ENCODE data around the gene OLA1.

The OLA1 gene

GRCh38 chr2:174174741-174175140, 73.6 kb downstream of the OLA1 start:
- no peak for DNase-seq

DNA sequence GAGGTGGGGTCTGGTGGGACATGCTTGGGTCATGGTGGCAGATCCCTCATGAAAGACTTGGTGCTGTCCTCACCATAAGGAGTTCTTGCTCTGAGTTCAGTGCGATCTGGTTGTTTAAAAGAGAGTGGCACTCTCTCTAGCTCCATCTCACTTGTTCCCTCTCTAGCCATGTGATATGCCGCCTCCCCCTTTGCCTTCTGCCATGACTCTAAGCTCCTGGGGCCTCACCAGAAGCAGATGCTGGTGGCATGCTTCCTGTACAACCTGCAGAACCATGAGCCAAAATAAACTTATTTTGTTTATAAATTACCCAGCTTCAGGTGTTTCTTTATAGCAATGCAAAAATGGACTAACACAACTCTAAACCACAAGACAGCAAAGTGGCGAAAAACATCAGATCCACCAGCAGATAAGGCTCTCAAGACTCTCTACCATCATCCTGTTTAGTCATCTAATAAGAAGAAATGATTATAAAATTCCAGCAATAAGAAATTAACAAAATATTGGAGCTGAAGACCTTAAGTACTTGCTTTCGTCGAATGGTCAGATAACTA, 75.5 kb downstream of the OLA1 start:
- no peak for DNase-seq

- no peak for DNase-seq
Measured at GRCh38 chr2:174171686-174172445, 76.5 kb downstream of the OLA1 start.

- no peak for DNase-seq
Measured at GRCh38 chr2:174169372-174169771, 79.0 kb downstream of the OLA1 start.

DNA sequence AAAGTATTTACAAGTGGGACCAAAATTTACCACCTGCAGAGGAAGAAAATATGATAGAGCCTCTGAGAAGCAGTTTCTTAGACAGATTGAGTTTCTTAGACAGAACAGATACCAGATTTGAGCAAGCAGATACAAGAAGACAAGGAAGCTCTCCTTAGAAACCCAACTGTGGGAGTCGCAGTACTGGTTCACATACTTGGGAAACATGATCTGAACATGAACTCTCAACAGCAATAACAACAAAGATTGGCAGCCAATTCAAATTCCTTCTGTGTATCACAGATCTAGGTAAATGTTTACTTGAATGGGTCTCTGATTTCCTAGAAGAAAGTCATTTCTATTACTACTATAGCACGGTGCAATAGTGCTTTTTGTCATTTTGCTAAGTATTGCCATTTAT, 82.1 kb downstream of the OLA1 start:
- no peak for DNase-seq

- no peak for DNase-seq
Measured at GRCh38 chr2:174161490-174161889, 86.8 kb downstream of the OLA1 start.

- DNase-seq: no peak
Measured at GRCh38 chr2:174158003-174158402, 90.3 kb downstream of the OLA1 start.

GRCh38 chr2:174157053-174157452, 91.3 kb downstream of the OLA1 start:
- DNase-seq: no peak

DNA sequence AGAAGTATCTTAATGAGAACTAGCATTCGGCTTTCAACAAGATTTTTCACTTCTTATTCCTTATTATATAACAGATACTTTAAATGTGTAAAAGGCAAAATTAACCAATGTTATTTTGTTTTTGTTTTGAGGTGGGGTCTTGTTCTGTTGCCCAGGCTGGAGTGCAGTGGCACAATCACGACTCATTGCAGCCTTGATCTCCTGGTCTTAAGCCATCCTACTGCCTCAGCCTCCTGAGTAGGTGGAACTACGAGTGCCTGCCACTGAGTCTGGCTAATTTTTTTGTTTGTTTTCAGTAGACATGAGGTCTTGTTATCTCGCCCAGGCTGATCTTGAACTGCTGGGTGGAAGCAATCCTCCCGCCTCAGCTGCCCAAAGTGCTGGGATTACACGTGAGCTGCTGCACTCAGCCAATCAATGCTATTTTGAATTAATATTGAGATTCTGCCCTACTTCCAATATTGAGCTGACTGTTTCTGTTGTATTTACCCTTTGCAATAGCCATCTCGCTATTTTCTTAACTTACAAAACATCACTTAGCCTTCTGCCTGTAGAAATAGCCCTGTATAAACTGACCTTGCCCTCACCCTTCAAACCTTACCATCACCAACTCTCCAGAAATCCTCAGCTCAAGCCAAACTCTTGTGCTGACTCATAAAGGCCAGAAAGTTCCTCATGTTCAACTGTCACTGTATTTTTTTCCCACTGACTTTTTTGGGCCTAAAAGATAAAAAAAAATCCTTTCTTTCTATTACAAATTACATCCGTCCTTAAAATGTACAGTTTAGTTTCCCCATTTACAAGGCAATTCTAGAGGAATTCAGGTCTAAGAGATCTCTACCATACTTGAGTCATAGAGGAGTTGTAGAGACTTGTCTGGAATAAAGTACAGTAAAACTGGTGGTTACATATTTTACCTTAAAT, 94.3 kb downstream of the OLA1 start:
- no peak for DNase-seq

DNA sequence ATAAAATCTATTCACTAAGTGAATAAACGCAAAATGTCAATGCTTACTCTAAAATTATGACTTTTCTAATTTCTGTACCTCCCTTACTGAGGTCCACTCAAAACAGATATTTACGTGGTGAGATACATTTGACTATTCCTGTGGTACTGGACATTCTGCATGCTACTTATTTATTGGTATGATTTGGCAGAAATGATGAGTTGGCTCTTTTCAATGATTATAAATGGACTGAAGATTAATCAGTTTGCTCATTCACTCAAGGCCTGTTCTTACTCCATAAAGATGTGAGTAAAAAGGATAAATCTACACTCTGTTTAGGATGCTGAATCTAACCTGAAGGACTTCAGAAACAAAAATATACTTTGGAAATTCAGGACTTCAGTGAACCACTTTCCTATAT, 98.8 kb downstream of the OLA1 start:
- no peak for DNase-seq

DNA sequence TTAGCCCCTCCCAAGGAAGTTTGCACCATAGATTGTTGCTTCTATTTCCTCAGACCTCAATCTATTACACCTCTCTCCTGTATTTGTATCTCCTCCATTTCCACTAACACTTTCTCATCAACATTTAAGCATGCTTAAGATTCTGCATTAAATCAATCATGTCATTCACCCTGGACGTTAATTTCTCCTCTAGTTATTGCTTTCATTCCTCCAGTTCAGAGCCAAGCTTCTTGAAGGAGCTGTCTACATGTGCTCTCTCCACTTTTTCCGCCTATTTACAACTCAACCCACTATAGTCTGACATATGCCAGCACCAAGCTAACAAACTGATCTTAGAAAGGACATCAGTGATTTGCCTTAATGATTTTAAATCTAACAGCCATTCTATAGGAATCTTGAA, 99.5 kb downstream of the OLA1 start:
- DNase-seq: no peak

DNA sequence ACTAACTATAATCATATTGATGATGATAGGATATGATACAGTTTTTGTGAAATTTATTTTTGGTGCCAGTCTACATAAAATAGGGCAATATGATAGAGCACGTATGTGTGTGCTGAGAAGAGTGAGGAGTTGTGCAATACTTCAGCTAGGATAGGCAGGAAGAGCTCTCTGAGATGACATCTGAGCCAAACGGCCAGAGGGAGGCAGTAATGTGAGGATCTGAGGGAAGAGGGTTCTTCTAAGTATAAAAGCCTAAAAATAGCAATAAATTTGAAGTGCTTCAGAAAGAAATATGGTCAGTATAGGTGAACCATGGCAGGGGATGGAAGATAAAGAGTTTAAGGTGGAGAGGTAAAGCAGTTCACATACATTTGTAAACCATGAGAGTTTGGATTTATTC, 102.5 kb downstream of the OLA1 start:
- no peak for DNase-seq

DNA sequence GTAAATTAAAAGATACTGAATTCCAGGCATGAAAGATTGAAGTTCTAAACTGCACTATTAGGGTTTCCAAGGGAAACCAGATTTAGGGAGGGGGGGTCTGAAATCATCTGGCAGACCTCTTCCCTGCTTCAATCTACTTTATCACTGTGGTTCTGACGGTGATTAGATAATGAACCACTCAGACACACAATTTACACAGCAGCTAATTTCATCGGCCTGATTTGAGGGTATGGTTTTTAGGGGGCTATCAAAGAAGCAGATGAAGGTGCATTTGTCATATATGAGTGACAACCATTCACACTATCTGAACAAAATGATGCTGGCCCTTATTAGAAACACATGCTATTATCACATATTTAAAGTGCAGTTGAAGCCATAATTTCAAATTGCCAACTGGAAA, 106.0 kb downstream of the OLA1 start:
- no peak for DNase-seq

- no peak for DNase-seq
Measured at GRCh38 chr2:174138161-174138560, 110.2 kb downstream of the OLA1 start.

GRCh38 chr2:174135981-174136380, 112.4 kb downstream of the OLA1 start:
- DNase-seq: no peak

GRCh38 chr2:174125090-174125489, 123.2 kb downstream of the OLA1 start:
- DNase-seq: no peak

DNA sequence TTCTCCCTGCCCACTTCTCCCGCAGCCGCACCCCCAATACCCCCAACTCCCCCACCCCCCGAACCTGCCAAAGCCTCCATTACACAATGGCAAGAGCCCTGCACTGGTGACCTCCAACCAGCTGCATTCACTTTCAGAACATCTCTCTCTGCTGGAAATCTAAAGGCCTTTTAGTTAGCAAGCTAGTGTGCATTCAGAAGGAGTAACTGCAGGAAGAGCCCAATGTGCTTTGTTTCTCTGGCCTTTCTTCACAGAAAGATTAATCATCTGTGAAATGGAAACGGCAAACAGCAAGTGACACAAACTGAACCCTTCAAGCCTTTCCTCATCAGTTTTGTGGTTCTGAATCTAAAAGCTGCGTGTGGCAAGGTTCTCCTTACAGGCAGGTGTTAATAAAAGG, 124.2 kb downstream of the OLA1 start:
- DNase-seq: no peak

DNA sequence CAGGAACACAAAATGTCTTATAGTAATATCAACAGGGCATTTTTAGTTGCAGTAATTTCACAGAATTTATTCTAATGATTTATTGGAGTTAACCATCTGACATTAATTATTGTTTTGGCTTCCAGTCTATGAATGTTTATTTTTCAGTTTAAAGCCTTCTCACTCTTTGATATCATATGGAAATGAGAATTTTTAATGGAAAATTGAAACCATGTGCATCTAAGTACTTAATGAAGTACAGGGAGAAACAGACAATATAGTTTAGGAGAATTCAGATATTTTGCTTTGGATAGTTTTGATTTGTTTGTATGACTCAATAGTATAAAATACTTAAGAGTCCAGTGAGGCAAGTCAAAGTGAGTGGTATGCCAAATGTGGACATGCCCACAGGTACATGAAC, 126.1 kb downstream of the OLA1 start:
- no peak for DNase-seq

GRCh38 chr2:174121612-174122011, 126.7 kb downstream of the OLA1 start:
- no peak for DNase-seq

DNA sequence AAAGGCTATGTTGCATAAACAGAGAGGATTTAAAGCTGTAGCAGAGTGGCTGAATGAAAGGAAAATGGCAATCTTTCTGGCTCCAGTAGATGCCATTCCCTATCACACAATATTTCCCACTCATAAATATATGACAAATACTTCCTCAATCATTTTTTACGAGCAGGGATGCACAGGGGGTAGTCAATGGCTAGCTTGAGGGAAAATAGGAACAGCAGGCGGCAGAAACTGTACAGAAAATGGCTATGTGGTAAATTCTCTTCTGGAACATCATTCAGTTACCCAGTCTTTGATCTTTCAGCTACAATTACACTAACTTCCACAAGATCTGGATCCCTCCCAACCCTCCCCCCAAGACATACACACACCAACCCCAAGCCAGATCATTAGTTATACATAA, 127.2 kb downstream of the OLA1 start:
- no peak for DNase-seq

- DNase-seq: no peak
Measured at GRCh38 chr2:174120346-174120745, 128.0 kb downstream of the OLA1 start.

GRCh38 chr2:174117951-174118930, 130.1 kb downstream of the OLA1 start:
- DNase-seq: no peak

DNA sequence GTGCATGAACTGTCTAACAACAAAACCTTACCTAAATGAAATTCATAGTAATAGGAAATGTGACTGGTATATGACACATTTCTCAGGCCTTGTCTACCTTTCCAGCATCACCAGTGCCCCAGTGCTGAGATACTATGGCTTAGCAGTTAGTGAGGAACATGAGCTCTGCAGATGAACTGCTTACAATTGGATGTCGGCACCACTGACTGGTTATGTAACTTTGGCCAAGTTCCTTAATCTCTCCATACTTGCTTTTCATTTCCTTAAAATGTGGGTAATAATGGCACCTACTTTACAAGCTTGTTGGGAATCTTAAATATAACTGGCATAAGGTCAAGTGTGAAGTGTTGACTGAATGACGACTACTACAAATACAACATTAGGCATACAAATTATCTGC, 136.3 kb downstream of the OLA1 start:
- peak; percentile 46 for DNase-seq
